ENCODE measurements around the gene HERPUD2. TPM values are rescaled to one million over a fixed set of nuclear protein-coding genes. Genes with fewer than 3 reads are reported as not detected.

HERPUD2 gene
- total and polyA plus RNA-seq, 2 experiments from 2014 or later = 15.2 to 22.7 TPM

GRCh38 chr7:35613150-35613549, 81.8 kb downstream of the HERPUD2 start:
- 95 to 96% methylated on average over 2 of the region's 2 CpGs for WGBS, 2 experiments (ENCODE audit: low coverage in 1 of 2, low lambda C conversion rate in 2 of 2, missing lambda C conversion rate in 2 of 2)
- in situ Hi-C loops (cut with MboI) = no loop called here
- DNase-seq = no peak
- Histone ChIP-seq H3K27me3 (replicated peaks; ENCODE audit: insufficient read depth) (no peaks in the 10 kb centered on the region), H3K4me2 (ENCODE audit: unreplicated experiment) (no peak overlapping the region), H3K4me3 (no peak overlapping the region), H2AFZ (no peak overlapping the region), H3K9me2 (ENCODE audit: insufficient read depth) (no peaks in the 10 kb centered on the region), H3K9me3 (ENCODE audit: low read depth) (no peaks in the 10 kb centered on the region), H3K27ac (no peak overlapping the region), H3K36me3 (ENCODE audit: low read depth) (no peaks in the 10 kb centered on the region), H4K20me1 (ENCODE audit: insufficient read depth) (no peaks in the 10 kb centered on the region), H3K79me2 (ENCODE audit: insufficient read depth) (no peaks in the 10 kb centered on the region), H3F3A (ENCODE audit: insufficient read depth) (no peaks in the 10 kb centered on the region), H3K9ac (no peak overlapping the region), H3K4me1 (ENCODE audit: insufficient read depth) (no peaks in the 10 kb centered on the region)
- TF ChIP-seq EZH2 (IDR thresholded peaks at IDR 0.05; ENCODE audit: insufficient read depth, poor library complexity, severe bottlenecking) (no peak), EZH2phosphoT487 (IDR thresholded peaks at IDR 0.05; ENCODE audit: insufficient read depth, low read depth) (no peak)

- no peak overlapping the region for H3K4me2 ChIP-seq (ENCODE audit: unreplicated experiment)
- H3K27me3 ChIP-seq (replicated peaks; ENCODE audit: insufficient read depth) = no peaks in the 10 kb centered on the region
- no peaks in the 10 kb centered on the region for H3K9me3 ChIP-seq (ENCODE audit: low read depth)
- no peak overlapping the region for H3K27ac ChIP-seq
- H3K36me3 ChIP-seq (ENCODE audit: low read depth) = no peaks in the 10 kb centered on the region
- TF ChIP-seq EZH2 (IDR thresholded peaks at IDR 0.05; ENCODE audit: insufficient read depth, poor library complexity, severe bottlenecking) = no peak
- no peak for TF ChIP-seq EZH2phosphoT487 (IDR thresholded peaks at IDR 0.05; ENCODE audit: insufficient read depth, low read depth)
- in situ Hi-C loops (cut with MboI) = no loop called here
- no peaks in the 10 kb centered on the region for H3F3A ChIP-seq (ENCODE audit: insufficient read depth)
- 18 to 36% methylated on average over 1 of the region's 1 CpG for WGBS, 2 experiments (ENCODE audit: low coverage in 1 of 2, low lambda C conversion rate in 2 of 2, missing lambda C conversion rate in 2 of 2)
- no peak overlapping the region for H2AFZ ChIP-seq
- H3K79me2 ChIP-seq (ENCODE audit: insufficient read depth) = no peaks in the 10 kb centered on the region
- H3K4me3 ChIP-seq = no peak overlapping the region
- peak; percentile 66 for DNase-seq
- H3K9ac ChIP-seq = no peak overlapping the region
- no peaks in the 10 kb centered on the region for H4K20me1 ChIP-seq (ENCODE audit: insufficient read depth)
- 0 out of 2 replicates have a peak, but pooled peaks cover 7% of the 10 kb centered on the region for H3K4me1 ChIP-seq (ENCODE audit: insufficient read depth)
- H3K9me2 ChIP-seq (ENCODE audit: insufficient read depth) = no peaks in the 10 kb centered on the region
Observed at GRCh38 chr7:35605760-35606159, 89.2 kb downstream of the HERPUD2 start.

- H3K27me3 ChIP-seq (replicated peaks; ENCODE audit: insufficient read depth) = no peaks in the 10 kb centered on the region
- no peaks in the 10 kb centered on the region for H3K36me3 ChIP-seq (ENCODE audit: low read depth)
- H3K4me1 ChIP-seq (ENCODE audit: insufficient read depth) = 0 out of 2 replicates have a peak, but pooled peaks cover 7% of the 10 kb centered on the region
- no peak for TF ChIP-seq EZH2 (IDR thresholded peaks at IDR 0.05; ENCODE audit: insufficient read depth, poor library complexity, severe bottlenecking)
- TF ChIP-seq EZH2phosphoT487 (IDR thresholded peaks at IDR 0.05; ENCODE audit: insufficient read depth, low read depth) = no peak
- H4K20me1 ChIP-seq (ENCODE audit: insufficient read depth) = no peaks in the 10 kb centered on the region
- no peak for DNase-seq
- H3K79me2 ChIP-seq (ENCODE audit: insufficient read depth) = no peaks in the 10 kb centered on the region
- H3F3A ChIP-seq (ENCODE audit: insufficient read depth) = no peaks in the 10 kb centered on the region
- H3K27ac ChIP-seq = no peak overlapping the region
- no peak overlapping the region for H3K4me2 ChIP-seq (ENCODE audit: unreplicated experiment)
- no peak overlapping the region for H2AFZ ChIP-seq
- no peak overlapping the region for H3K9ac ChIP-seq
- in situ Hi-C loops (cut with MboI) = no loop called here
- H3K9me3 ChIP-seq (ENCODE audit: low read depth) = no peaks in the 10 kb centered on the region
- H3K4me3 ChIP-seq = no peak overlapping the region
- no peaks in the 10 kb centered on the region for H3K9me2 ChIP-seq (ENCODE audit: insufficient read depth)
Observed at GRCh38 chr7:35604595-35604994, 90.3 kb downstream of the HERPUD2 start.

GRCh38 chr7:35599645-35600044, 95.3 kb downstream of the HERPUD2 start:
- no peak for DNase-seq
- no peaks in the 10 kb centered on the region for H3K27me3 ChIP-seq (replicated peaks; ENCODE audit: insufficient read depth)
- no peak overlapping the region for H3K9ac ChIP-seq
- no peak overlapping the region for H3K27ac ChIP-seq
- no peaks in the 10 kb centered on the region for H3K79me2 ChIP-seq (ENCODE audit: insufficient read depth)
- H3K36me3 ChIP-seq (ENCODE audit: low read depth) = no peaks in the 10 kb centered on the region
- H3K9me2 ChIP-seq (ENCODE audit: insufficient read depth) = no peaks in the 10 kb centered on the region
- H3K4me3 ChIP-seq = no peak overlapping the region
- in situ Hi-C loops (cut with MboI) = no loop called here
- TF ChIP-seq EZH2phosphoT487 (IDR thresholded peaks at IDR 0.05; ENCODE audit: insufficient read depth, low read depth) = no peak
- TF ChIP-seq EZH2 (IDR thresholded peaks at IDR 0.05; ENCODE audit: insufficient read depth, poor library complexity, severe bottlenecking) = no peak
- H3F3A ChIP-seq (ENCODE audit: insufficient read depth) = no peaks in the 10 kb centered on the region
- no peaks in the 10 kb centered on the region for H3K9me3 ChIP-seq (ENCODE audit: low read depth)
- H3K4me1 ChIP-seq (ENCODE audit: insufficient read depth) = no peaks in the 10 kb centered on the region; the same call in 1 of the 2 replicates
- no peak overlapping the region for H2AFZ ChIP-seq
- H3K4me2 ChIP-seq (ENCODE audit: unreplicated experiment) = no peak overlapping the region
- no peaks in the 10 kb centered on the region for H4K20me1 ChIP-seq (ENCODE audit: insufficient read depth)
- 97 to 100% methylated on average over 1 of the region's 1 CpG for whole genome bisulfite sequencing, 2 experiments (ENCODE audit: low coverage in 1 of 2, low lambda C conversion rate in 2 of 2, missing lambda C conversion rate in 2 of 2)

- no peaks in the 10 kb centered on the region for H3K9me3 ChIP-seq (ENCODE audit: low read depth)
- no peak overlapping the region for H3K9ac ChIP-seq
- H3K9me2 ChIP-seq (ENCODE audit: insufficient read depth) = no peaks in the 10 kb centered on the region
- no peak overlapping the region for H3K4me2 ChIP-seq (ENCODE audit: unreplicated experiment)
- WGBS, 2 experiments (ENCODE audit: low coverage in 1 of 2, low lambda C conversion rate in 2 of 2, missing lambda C conversion rate in 2 of 2) = 46 to 50% methylated on average over 2 of the region's 2 CpGs
- H2AFZ ChIP-seq = no peak overlapping the region
- H3K79me2 ChIP-seq (ENCODE audit: insufficient read depth) = no peaks in the 10 kb centered on the region
- no peaks in the 10 kb centered on the region for H3F3A ChIP-seq (ENCODE audit: insufficient read depth)
- H3K27me3 ChIP-seq (replicated peaks; ENCODE audit: insufficient read depth) = no peaks in the 10 kb centered on the region
- no peak overlapping the region for H3K27ac ChIP-seq
- no peaks in the 10 kb centered on the region for H3K36me3 ChIP-seq (ENCODE audit: low read depth)
- H4K20me1 ChIP-seq (ENCODE audit: insufficient read depth) = no peaks in the 10 kb centered on the region
- H3K4me1 ChIP-seq (ENCODE audit: insufficient read depth) = no peaks in the 10 kb centered on the region; the same call in 1 of the 2 replicates
- DNase-seq = no peak
- in situ Hi-C loops (cut with MboI) = no loop called here
- no peak for TF ChIP-seq EZH2 (IDR thresholded peaks at IDR 0.05; ENCODE audit: insufficient read depth, poor library complexity, severe bottlenecking)
- no peak for TF ChIP-seq EZH2phosphoT487 (IDR thresholded peaks at IDR 0.05; ENCODE audit: insufficient read depth, low read depth)
- H3K4me3 ChIP-seq = no peak overlapping the region
Observed at GRCh38 chr7:35599061-35599460, 95.9 kb downstream of the HERPUD2 start.
